Activated CD4-positive, alpha-beta memory T cell treated with anti-CD3 and anti-CD28 coated beads for 36 hours (primary cell): ENCODE data around the gene GLB1L2. TPM values are rescaled to one million over a fixed set of nuclear protein-coding genes. Genes with fewer than 3 reads are reported as not detected.
"Not testable (repeated sequence)": the region's sequence is repeated elsewhere in the genome, so short reads cannot be mapped to it uniquely, and the experiment has no call there.

ENCODE experiments used
- CTCF ChIA-PET: fragments of 350-600 bp; sonication (Branson Sonifier 250); formaldehyde crosslinking; loops from one replicate; lab custom pipeline; 2021; ENCODE audit warnings: antibody characterized with exemption, inconsistent platforms; lab: Charles Lee
- POLR2A ChIA-PET: fragments of 350-600 bp; sonication (Branson Sonifier 250); formaldehyde crosslinking; loops from one replicate; lab custom pipeline; 2021; ENCODE audit warnings: antibody characterized with exemption; lab: Charles Lee
- DNase-seq: peaks from one replicate; pipeline ENCODE4 v3.0.0-alpha.2; 2020
- H3K27ac Mint-ChIP-seq: one replicate; pipeline ENCODE4 v1.8.0; 2021; ENCODE audit warnings: mixed read lengths
- H3K27me3 Mint-ChIP-seq: one replicate; pipeline ENCODE4 v1.8.0; 2021; ENCODE audit warnings: mixed read lengths
- H3K36me3 Mint-ChIP-seq: one replicate; pipeline ENCODE4 v1.8.0; 2021; ENCODE audit warnings: mixed read lengths
- H3K4me1 Mint-ChIP-seq: one replicate; pipeline ENCODE4 v1.8.0; 2021; ENCODE audit warnings: low read depth, mixed read lengths
- H3K4me3 Mint-ChIP-seq: one replicate; pipeline ENCODE4 v1.8.0; 2021; ENCODE audit warnings: mild to moderate bottlenecking, mixed read lengths
- H3K9me3 Mint-ChIP-seq: one replicate; pipeline ENCODE4 v1.8.0; 2021; ENCODE audit warnings: mixed read lengths
- intact Hi-C: fragments of 100-400 bp; cut with micrococcal nuclease; formaldehyde crosslinking; loops from one replicate; pipeline ENCODE4 v1.15.1; 2023
- total RNA-seq, 2 experiments: library from RNA; stranded (reverse); gene quantifications; one replicate each; pipeline ENCODE4 v1.2.3, GENCODE V29; 2021

The GLB1L2 gene
- total RNA-seq, 2 experiments from 2014 or later, result 3.8 to 4.1 TPM

GRCh38 chr11:134293119-134294113 is 38.4 kb upstream of the GLB1L2 start:
- DNase-seq, result no peak
- H3K27me3 Mint-ChIP-seq, result no peaks in the 10 kb centered on the region
- H3K4me1 Mint-ChIP-seq, result no peaks in the 10 kb centered on the region
- ChIA-PET CTCF (no interaction called here), POLR2A (no interaction called here)
- H3K36me3 Mint-ChIP-seq, result peaks cover 6% of the 10 kb centered on the region
- intact Hi-C loops, result no loop called here
- no peak overlapping the region for H3K27ac Mint-ChIP-seq
- no peak overlapping the region for H3K4me3 Mint-ChIP-seq
- no peaks in the 10 kb centered on the region for H3K9me3 Mint-ChIP-seq

- Mint-ChIP-seq H3K9me3 (no peaks in the 10 kb centered on the region), H3K27me3 (no peaks in the 10 kb centered on the region), H3K4me3 (no peak overlapping the region), H3K27ac (no peak overlapping the region), H3K4me1 (no peaks in the 10 kb centered on the region), H3K36me3 (peaks cover 6% of the 10 kb centered on the region)
- no peak for DNase-seq
- CTCF ChIA-PET, result interaction anchor here (1.3 kb wide), 1 partner anchor 19 kb away, joined by 4 read pairs; the partner anchor contains the start of gene GLB1L3
- POLR2A ChIA-PET, result no interaction called here
- intact Hi-C loops, result no loop called here
Observed at GRCh38 chr11:134294664-134295063, 37.1 kb upstream of the GLB1L2 start.

GRCh38 chr11:134312223-134312622 is 19.6 kb upstream of the GLB1L2 start:
- ChIA-PET CTCF (no interaction called here), POLR2A (no interaction called here)
- intact Hi-C loops, result no loop called here
- H3K27me3 Mint-ChIP-seq, result no peaks in the 10 kb centered on the region
- no peaks in the 10 kb centered on the region for H3K4me1 Mint-ChIP-seq
- DNase-seq, result no peak
- peaks cover 8% of the 10 kb centered on the region for H3K9me3 Mint-ChIP-seq
- no peak overlapping the region for H3K4me3 Mint-ChIP-seq
- H3K36me3 Mint-ChIP-seq, result peaks cover 10% of the 10 kb centered on the region
- H3K27ac Mint-ChIP-seq, result no peak overlapping the region

GRCh38 chr11:134312807-134313206 is 19.0 kb upstream of the GLB1L2 start:
- no peak overlapping the region for H3K4me3 Mint-ChIP-seq
- POLR2A ChIA-PET, result no interaction called here
- no peaks in the 10 kb centered on the region for H3K27me3 Mint-ChIP-seq
- H3K27ac Mint-ChIP-seq, result no peak overlapping the region
- intact Hi-C loops, result no loop called here
- H3K36me3 Mint-ChIP-seq, result peaks cover 11% of the 10 kb centered on the region
- no peak for DNase-seq
- CTCF ChIA-PET, result no interaction called here
- peaks cover 13% of the 10 kb centered on the region for H3K9me3 Mint-ChIP-seq
- H3K4me1 Mint-ChIP-seq, result no peaks in the 10 kb centered on the region

- no peaks in the 10 kb centered on the region for H3K4me1 Mint-ChIP-seq
- no peak overlapping the region for H3K27ac Mint-ChIP-seq
- DNase-seq, result no peak
- intact Hi-C loops, result no loop called here
- POLR2A ChIA-PET, result no interaction called here
- CTCF ChIA-PET, result interaction anchor here (0.5 kb wide), 1 partner anchor 52 kb away, joined by 3 read pairs; no protein-coding TSS in a partner anchor
- H3K4me3 Mint-ChIP-seq, result no peak overlapping the region
- H3K9me3 Mint-ChIP-seq, result peaks cover 17% of the 10 kb centered on the region
- peaks cover 12% of the 10 kb centered on the region for H3K36me3 Mint-ChIP-seq
- H3K27me3 Mint-ChIP-seq, result no peaks in the 10 kb centered on the region
Observed at GRCh38 chr11:134313379-134313778, 18.4 kb upstream of the GLB1L2 start.

GRCh38 chr11:134313821-134314607 is 17.8 kb upstream of the GLB1L2 start:
- intact Hi-C loops, result no loop called here
- H3K27me3 Mint-ChIP-seq, result no peaks in the 10 kb centered on the region
- ChIA-PET POLR2A (no interaction called here), CTCF (interaction anchor here (0.5 kb wide), 1 partner anchor 52 kb away, joined by 3 read pairs; no protein-coding TSS in a partner anchor)
- H3K36me3 Mint-ChIP-seq, result peaks cover 16% of the 10 kb centered on the region
- no peaks in the 10 kb centered on the region for H3K4me1 Mint-ChIP-seq
- H3K27ac Mint-ChIP-seq, result no peak overlapping the region
- no peak for DNase-seq
- H3K9me3 Mint-ChIP-seq, result peaks cover 20% of the 10 kb centered on the region
- H3K4me3 Mint-ChIP-seq, result no peak overlapping the region

GRCh38 chr11:134317103-134317502 is 14.7 kb upstream of the GLB1L2 start:
- Mint-ChIP-seq H3K9me3 (peaks cover 30% of the 10 kb centered on the region), H3K27ac (no peak overlapping the region), H3K4me1 (no peaks in the 10 kb centered on the region), H3K36me3 (peaks cover 31% of the 10 kb centered on the region), H3K4me3 (no peak overlapping the region), H3K27me3 (peaks cover 4% of the 10 kb centered on the region)
- no peak for DNase-seq
- intact Hi-C loops, result no loop called here
- POLR2A ChIA-PET, result no interaction called here
- CTCF ChIA-PET, result no interaction called here

GRCh38 chr11:134321373-134321772 is 10.4 kb upstream of the GLB1L2 start:
- DNase-seq, H3K4me1 Mint-ChIP-seq, POLR2A ChIA-PET, H3K27ac Mint-ChIP-seq, H3K27me3 Mint-ChIP-seq, intact Hi-C loops, H3K4me3 Mint-ChIP-seq, CTCF ChIA-PET: not testable (repeated sequence)
- peaks cover 31% of the 10 kb centered on the region for H3K36me3 Mint-ChIP-seq
- peaks cover 34% of the 10 kb centered on the region for H3K9me3 Mint-ChIP-seq

- ChIA-PET CTCF (no interaction called here), POLR2A (no interaction called here)
- intact Hi-C loops, result no loop called here
- no peak for DNase-seq
- Mint-ChIP-seq H3K9me3 (peaks cover 24% of the 10 kb centered on the region), H3K4me3 (no peak overlapping the region), H3K27ac (no peak overlapping the region), H3K4me1 (no peaks in the 10 kb centered on the region), H3K36me3 (peaks cover 23% of the 10 kb centered on the region), H3K27me3 (peaks cover 4% of the 10 kb centered on the region)
Observed at GRCh38 chr11:134322553-134322952, 9.2 kb upstream of the GLB1L2 start.

GRCh38 chr11:134328433-134328832 is 3.4 kb upstream of the GLB1L2 start:
- intact Hi-C loops, result no loop called here
- Mint-ChIP-seq H3K36me3 (no peaks in the 10 kb centered on the region), H3K27me3 (peaks cover 18% of the 10 kb centered on the region), H3K9me3 (no peaks in the 10 kb centered on the region), H3K4me1 (peaks cover 10% of the 10 kb centered on the region), H3K4me3 (no peak overlapping the region), H3K27ac (no peak overlapping the region)
- CTCF ChIA-PET, result no interaction called here
- no peak for DNase-seq
- POLR2A ChIA-PET, result no interaction called here

- CTCF ChIA-PET, result no interaction called here
- POLR2A ChIA-PET, result no interaction called here
- Mint-ChIP-seq H3K4me3 (peak overlapping the region; percentile 67), H3K27ac (no peak overlapping the region), H3K9me3 (no peaks in the 10 kb centered on the region), H3K27me3 (peaks cover 20% of the 10 kb centered on the region), H3K36me3 (no peaks in the 10 kb centered on the region), H3K4me1 (peaks cover 10% of the 10 kb centered on the region)
- intact Hi-C loops, result loop anchor here (1.0 to 10.0 kb wide), 4 partner anchors 54 to 383 kb away; partner anchors contain the start of genes ACAD8, GLB1L3 and THYN1
- no peak for DNase-seq
Observed at GRCh38 chr11:134330611-134331353, 1.0 kb upstream of the GLB1L2 start.
